Measurements from ENCODE around the gene GPATCH3.

GPATCH3 gene

DNA sequence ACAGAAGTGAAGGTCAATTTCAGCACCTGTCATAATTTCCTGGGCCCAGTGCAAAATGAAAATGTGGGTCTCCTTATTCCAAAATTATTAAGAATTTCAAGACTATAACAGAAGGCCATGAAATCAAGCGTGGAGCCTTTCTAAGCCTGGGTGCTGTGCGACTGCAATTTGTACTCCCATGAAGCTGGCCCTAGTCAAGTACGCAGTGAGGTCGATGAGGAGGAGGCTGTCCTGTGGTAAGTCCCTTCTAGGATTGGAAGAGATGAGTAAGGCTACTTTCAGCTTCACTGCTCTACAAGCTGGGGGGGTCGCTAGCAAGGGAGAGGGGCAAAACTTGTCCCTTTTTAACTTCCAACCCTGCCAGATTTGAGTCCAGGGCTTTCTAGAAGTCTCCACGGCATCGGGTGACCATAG, 20.9 kb upstream of the GPATCH3 start:
- H3K4me3 ChIP-seq (replicated peaks; ENCODE audit: low read depth, low read length): peak overlapping the region; percentile 47
- TF ChIP-seq, protein P1, sequence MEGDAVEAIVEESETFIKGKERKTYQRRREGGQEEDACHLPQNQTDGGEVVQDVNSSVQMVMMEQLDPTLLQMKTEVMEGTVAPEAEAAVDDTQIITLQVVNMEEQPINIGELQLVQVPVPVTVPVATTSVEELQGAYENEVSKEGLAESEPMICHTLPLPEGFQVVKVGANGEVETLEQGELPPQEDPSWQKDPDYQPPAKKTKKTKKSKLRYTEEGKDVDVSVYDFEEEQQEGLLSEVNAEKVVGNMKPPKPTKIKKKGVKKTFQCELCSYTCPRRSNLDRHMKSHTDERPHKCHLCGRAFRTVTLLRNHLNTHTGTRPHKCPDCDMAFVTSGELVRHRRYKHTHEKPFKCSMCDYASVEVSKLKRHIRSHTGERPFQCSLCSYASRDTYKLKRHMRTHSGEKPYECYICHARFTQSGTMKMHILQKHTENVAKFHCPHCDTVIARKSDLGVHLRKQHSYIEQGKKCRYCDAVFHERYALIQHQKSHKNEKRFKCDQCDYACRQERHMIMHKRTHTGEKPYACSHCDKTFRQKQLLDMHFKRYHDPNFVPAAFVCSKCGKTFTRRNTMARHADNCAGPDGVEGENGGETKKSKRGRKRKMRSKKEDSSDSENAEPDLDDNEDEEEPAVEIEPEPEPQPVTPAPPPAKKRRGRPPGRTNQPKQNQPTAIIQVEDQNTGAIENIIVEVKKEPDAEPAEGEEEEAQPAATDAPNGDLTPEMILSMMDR (IDR thresholded peaks at IDR 0.05; ENCODE audit: insufficient read depth, low read length, poor library complexity, severe bottlenecking): no peak
- H3K36me3 ChIP-seq (ENCODE audit: control insufficient read depth, insufficient read depth, low read length): peaks cover 8% of the 10 kb centered on the region
- H3K27me3 ChIP-seq (replicated peaks; ENCODE audit: control insufficient read depth, insufficient read depth, low read length): no peaks in the 10 kb centered on the region
- no peak for DNase-seq (ENCODE audit: extremely low read depth, insufficient read length)

DNA sequence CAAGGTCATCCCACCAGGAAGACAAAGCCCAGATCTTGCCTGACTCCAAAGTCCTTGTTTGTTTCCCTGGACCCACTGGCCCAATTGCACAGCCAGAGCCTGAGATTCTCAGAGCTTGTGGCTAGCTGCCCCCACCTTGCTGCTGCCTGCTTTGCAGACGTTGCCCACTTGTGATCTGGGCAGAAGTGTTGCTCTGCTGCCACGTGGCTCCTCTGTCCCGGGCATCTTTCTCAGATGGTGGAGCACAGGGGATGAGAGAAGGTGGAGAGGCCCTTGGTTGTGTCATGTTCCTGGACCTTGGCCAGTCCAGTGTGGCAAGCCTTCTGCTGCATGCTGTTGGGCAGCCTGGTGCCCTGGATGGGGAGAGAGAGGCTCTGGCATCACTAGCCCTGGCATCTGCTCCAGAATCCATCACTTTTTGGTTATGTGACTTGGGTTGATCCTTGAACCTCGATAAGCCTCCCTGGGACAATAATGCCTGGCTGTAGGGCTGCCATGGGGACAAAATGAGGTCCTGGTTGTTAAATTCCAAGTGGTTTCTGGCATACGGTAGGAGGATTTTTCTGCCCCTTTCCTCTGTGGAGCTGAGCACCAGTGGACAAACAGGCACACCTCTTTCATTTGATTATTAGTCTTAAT, 15.1 kb upstream of the GPATCH3 start:
- H3K4me3 ChIP-seq (replicated peaks; ENCODE audit: low read depth, low read length): no peak overlapping the region
- DNase-seq (ENCODE audit: extremely low read depth, insufficient read length): no peak
- no peaks in the 10 kb centered on the region for H3K36me3 ChIP-seq (ENCODE audit: control insufficient read depth, insufficient read depth, low read length)
- TF ChIP-seq, protein P1 (IDR thresholded peaks at IDR 0.05; ENCODE audit: insufficient read depth, low read length, poor library complexity, severe bottlenecking): no peak
- H3K27me3 ChIP-seq (replicated peaks; ENCODE audit: control insufficient read depth, insufficient read depth, low read length): no peaks in the 10 kb centered on the region

DNA sequence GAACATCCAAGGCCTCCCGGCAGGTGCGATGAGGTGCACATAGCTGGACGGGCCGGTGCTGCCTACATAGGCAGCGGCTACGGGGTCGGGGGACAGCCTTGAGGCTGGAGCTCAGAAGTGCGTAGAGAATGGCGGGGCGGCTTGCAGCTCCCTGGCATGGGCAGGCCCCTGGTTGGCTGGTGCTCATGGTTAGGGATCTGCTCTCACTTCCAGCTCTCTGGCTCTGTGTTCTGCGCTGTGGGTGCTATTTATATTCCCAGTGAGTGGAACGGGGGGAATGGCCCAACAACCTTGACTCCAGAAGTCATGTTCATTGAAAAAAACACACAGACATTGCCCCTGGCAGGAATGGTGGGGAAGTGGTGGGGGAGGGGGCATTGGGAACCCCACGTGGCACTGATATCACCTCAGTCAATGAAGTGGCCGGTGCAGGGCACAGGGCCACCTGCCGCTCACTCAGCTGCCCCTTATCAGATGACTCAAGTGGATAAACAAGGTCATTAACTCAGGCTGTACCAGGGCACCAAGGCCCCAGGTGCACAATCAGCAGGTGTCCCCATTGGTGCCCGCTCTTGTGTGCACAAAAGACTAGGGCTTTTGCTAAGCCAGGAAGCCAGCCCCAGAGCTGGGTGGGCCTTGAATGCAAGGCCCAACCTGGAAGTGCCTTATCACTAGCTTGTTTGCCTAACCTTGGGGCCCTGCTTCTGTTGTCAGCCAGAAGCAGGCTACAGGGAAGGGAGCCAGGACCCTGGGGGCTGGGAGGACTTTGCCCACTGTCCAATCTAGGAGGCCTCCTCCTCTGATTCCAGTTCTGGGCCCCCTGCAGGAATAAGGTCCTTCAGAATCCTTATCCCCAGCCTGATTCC, 13.7 kb upstream of the GPATCH3 start, which contains the start of gene NR0B2:
NR0B2 (minus strand) TSS at position 222 of the 866 bp plus-strand sequence; CDS start at position 187, 35 bp downstream.
- H3K27me3 ChIP-seq (replicated peaks; ENCODE audit: control insufficient read depth, insufficient read depth, low read length): no peaks in the 10 kb centered on the region
- TF ChIP-seq, protein P1 (IDR thresholded peaks at IDR 0.05; ENCODE audit: insufficient read depth, low read length, poor library complexity, severe bottlenecking): no peak
- DNase-seq (ENCODE audit: extremely low read depth, insufficient read length): no peak
- H3K36me3 ChIP-seq (ENCODE audit: control insufficient read depth, insufficient read depth, low read length): no peaks in the 10 kb centered on the region
- H3K4me3 ChIP-seq (replicated peaks; ENCODE audit: low read depth, low read length): no peak within 1 kb of the TSS

DNA sequence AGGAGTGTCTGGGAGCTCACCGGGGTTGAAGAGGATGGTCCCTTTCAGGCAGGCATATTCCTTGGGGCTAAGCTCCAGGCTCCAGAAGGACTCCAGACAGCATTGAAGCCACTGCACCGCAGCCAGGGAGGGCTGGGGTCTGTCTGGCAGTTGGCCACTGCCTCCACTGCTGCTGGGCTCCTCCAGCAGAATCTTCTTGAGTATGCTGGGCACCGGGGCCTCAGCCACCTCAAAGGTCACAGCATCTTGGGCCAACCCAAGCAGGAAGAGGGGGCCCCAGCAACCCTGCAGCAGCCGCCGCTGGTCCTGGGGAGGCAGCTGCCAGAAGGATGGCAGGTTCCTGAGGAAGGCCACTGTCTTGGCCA, 13.1 kb upstream of the GPATCH3 start:
- Histone ChIP-seq H3K27me3 (replicated peaks; ENCODE audit: control insufficient read depth, insufficient read depth, low read length) (no peaks in the 10 kb centered on the region), H3K36me3 (ENCODE audit: control insufficient read depth, insufficient read depth, low read length) (no peaks in the 10 kb centered on the region), H3K4me3 (replicated peaks; ENCODE audit: low read depth, low read length) (no peak overlapping the region)
- TF ChIP-seq, protein P1 (IDR thresholded peaks at IDR 0.05; ENCODE audit: insufficient read depth, low read length, poor library complexity, severe bottlenecking): no peak
- DNase-seq (ENCODE audit: extremely low read depth, insufficient read length): no peak

DNA sequence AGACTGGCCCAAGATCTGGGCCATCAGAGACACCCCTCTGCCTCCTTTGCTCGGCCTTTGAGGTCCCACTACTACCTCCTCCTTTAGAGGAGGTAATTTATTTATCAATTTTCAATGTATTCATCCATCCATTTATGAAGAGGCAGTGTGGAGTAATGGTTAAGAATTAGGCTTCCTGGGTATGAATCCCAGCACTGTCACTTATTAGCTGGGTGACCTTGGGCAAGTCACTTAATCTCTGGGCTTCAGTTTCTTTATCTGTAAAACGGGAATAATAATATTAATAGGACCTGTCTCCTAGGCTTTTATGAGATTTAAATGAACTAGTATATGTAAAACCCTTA, 11.9 kb upstream of the GPATCH3 start:
- no peak overlapping the region for H3K4me3 ChIP-seq (replicated peaks; ENCODE audit: low read depth, low read length)
- TF ChIP-seq, protein P1 (IDR thresholded peaks at IDR 0.05; ENCODE audit: insufficient read depth, low read length, poor library complexity, severe bottlenecking): no peak
- H3K36me3 ChIP-seq (ENCODE audit: control insufficient read depth, insufficient read depth, low read length): no peaks in the 10 kb centered on the region
- DNase-seq (ENCODE audit: extremely low read depth, insufficient read length): no peak
- no peaks in the 10 kb centered on the region for H3K27me3 ChIP-seq (replicated peaks; ENCODE audit: control insufficient read depth, insufficient read depth, low read length)

All from GM06990 (cell line).